Effector memory CD4-positive, alpha-beta T cell (primary cell): ENCODE results near the gene CLIC1.

Source experiments
- DNase-seq, 3 donors: peaks; one replicate each; pipeline ENCODE4 v3.0.0-alpha.2; 2020
- H3K27ac ChIP-seq: 2 replicates; pipeline ENCODE4 v1.7.0; 2013; ENCODE audit warnings: mild to moderate bottlenecking, low read length, moderate library complexity; ENCODE audit not compliant: insufficient read depth, poor library complexity, severe bottlenecking
- H3K27me3 ChIP-seq: replicated peaks from 2 replicates; pipeline ENCODE4 v1.7.0; 2013; ENCODE audit warnings: mild to moderate bottlenecking, low read length; ENCODE audit not compliant: insufficient read depth, control insufficient read depth, poor library complexity, severe bottlenecking
- H3K36me3 ChIP-seq: 2 replicates; pipeline ENCODE4 v1.7.0; 2013; ENCODE audit warnings: mild to moderate bottlenecking, low read length, moderate library complexity; ENCODE audit not compliant: control insufficient read depth, insufficient read depth
- H3K4me1 ChIP-seq: 2 replicates; pipeline ENCODE4 v1.7.0; 2013; ENCODE audit warnings: low read length, mild to moderate bottlenecking; ENCODE audit not compliant: control insufficient read depth, insufficient read depth, poor library complexity, severe bottlenecking
- H3K4me3 ChIP-seq: 2 replicates; pipeline ENCODE4 v1.7.0; 2013; ENCODE audit warnings: low read length, low read depth, mild to moderate bottlenecking; ENCODE audit not compliant: insufficient read depth, poor library complexity, severe bottlenecking
- H3K9me3 ChIP-seq: 2 replicates; pipeline ENCODE4 v1.7.0; 2013; ENCODE audit warnings: mild to moderate bottlenecking, low read length, moderate library complexity; ENCODE audit not compliant: control insufficient read depth

CLIC1 gene

GRCh38 chr6:31768363-31769257, 32.3 kb upstream of the CLIC1 start:
- H3K9me3 ChIP-seq, result no peaks in the 10 kb centered on the region
- peaks cover 16% of the 10 kb centered on the region for H3K4me1 ChIP-seq
- DNase-seq, result no peak
- no peak overlapping the region for H3K27ac ChIP-seq
- no peaks in the 10 kb centered on the region for H3K36me3 ChIP-seq
- H3K27me3 ChIP-seq, result no peaks in the 10 kb centered on the region
- no peak overlapping the region for H3K4me3 ChIP-seq

- Histone ChIP-seq H3K27ac (no peak overlapping the region), H3K9me3 (no peaks in the 10 kb centered on the region), H3K4me1 (peaks cover 5% of the 10 kb centered on the region), H3K27me3 (no peaks in the 10 kb centered on the region), H3K36me3 (no peaks in the 10 kb centered on the region), H3K4me3 (no peak overlapping the region)
- no peak for DNase-seq
Observed at GRCh38 chr6:31767096-31767645, 30.8 kb upstream of the CLIC1 start.

GRCh38 chr6:31765910-31766794, 29.8 kb upstream of the CLIC1 start:
- H3K36me3 ChIP-seq, result no peaks in the 10 kb centered on the region
- no peaks in the 10 kb centered on the region for H3K9me3 ChIP-seq
- H3K4me3 ChIP-seq, result no peak overlapping the region
- H3K27ac ChIP-seq, result no peak overlapping the region
- H3K27me3 ChIP-seq, result no peaks in the 10 kb centered on the region
- no peak for DNase-seq
- H3K4me1 ChIP-seq, result no peaks in the 10 kb centered on the region

- no peaks in the 10 kb centered on the region for H3K27me3 ChIP-seq
- H3K36me3 ChIP-seq, result peaks cover under 1% of the 10 kb centered on the region
- H3K4me1 ChIP-seq, result no peaks in the 10 kb centered on the region
- no peak overlapping the region for H3K27ac ChIP-seq
- no peak overlapping the region for H3K4me3 ChIP-seq
- no peaks in the 10 kb centered on the region for H3K9me3 ChIP-seq
- DNase-seq, result no peak
Observed at GRCh38 chr6:31765559-31765909, 29.2 kb upstream of the CLIC1 start.

- DNase-seq, result no peak
- H3K36me3 ChIP-seq, result peaks cover 7% of the 10 kb centered on the region
- no peaks in the 10 kb centered on the region for H3K27me3 ChIP-seq
- H3K27ac ChIP-seq, result no peak overlapping the region
- H3K4me3 ChIP-seq, result no peak overlapping the region
- H3K9me3 ChIP-seq, result no peaks in the 10 kb centered on the region
- no peaks in the 10 kb centered on the region for H3K4me1 ChIP-seq
Observed at GRCh38 chr6:31764198-31764597, 27.9 kb upstream of the CLIC1 start.

GRCh38 chr6:31763619-31763940, 27.2 kb upstream of the CLIC1 start:
- H3K4me3 ChIP-seq, result no peak overlapping the region
- H3K27ac ChIP-seq, result no peak overlapping the region
- H3K4me1 ChIP-seq, result no peaks in the 10 kb centered on the region
- no peaks in the 10 kb centered on the region for H3K9me3 ChIP-seq
- H3K27me3 ChIP-seq, result no peaks in the 10 kb centered on the region
- peaks cover 7% of the 10 kb centered on the region for H3K36me3 ChIP-seq
- DNase-seq, result no peak

- Histone ChIP-seq H3K4me1 (no peaks in the 10 kb centered on the region), H3K27me3 (no peaks in the 10 kb centered on the region), H3K36me3 (peaks cover 7% of the 10 kb centered on the region), H3K4me3 (no peak overlapping the region), H3K27ac (no peak overlapping the region), H3K9me3 (no peaks in the 10 kb centered on the region)
- DNase-seq, result no peak
Observed at GRCh38 chr6:31762878-31763618, 26.7 kb upstream of the CLIC1 start.

GRCh38 chr6:31762356-31762755, 26.0 kb upstream of the CLIC1 start, which contains the start of gene SAPCD1:
Gene SAPCD1 (plus strand): TSS chr6:31762656. CDS start chr6:31763055, 399 bp downstream.
- H3K4me1 ChIP-seq, result no peaks in the 10 kb centered on the region
- no peak within 1 kb of the TSS for H3K27ac ChIP-seq
- DNase-seq, result no peak
- H3K9me3 ChIP-seq, result no peaks in the 10 kb centered on the region
- H3K4me3 ChIP-seq, result no peak within 1 kb of the TSS
- no peaks in the 10 kb centered on the region for H3K27me3 ChIP-seq
- H3K36me3 ChIP-seq, result peaks cover 7% of the 10 kb centered on the region

GRCh38 chr6:31761343-31761742, 25.0 kb upstream of the CLIC1 start:
- Histone ChIP-seq H3K4me3 (no peak overlapping the region), H3K4me1 (no peaks in the 10 kb centered on the region), H3K27ac (no peak overlapping the region), H3K36me3 (peaks cover 7% of the 10 kb centered on the region), H3K27me3 (no peaks in the 10 kb centered on the region), H3K9me3 (no peaks in the 10 kb centered on the region)
- DNase-seq, result no peak
